Measurements from ENCODE around the gene CRX.
"Not testable (repeated sequence)": the region's sequence is repeated elsewhere in the genome, so short reads cannot be mapped to it uniquely, and the experiment has no call there.

The CRX gene

DNA sequence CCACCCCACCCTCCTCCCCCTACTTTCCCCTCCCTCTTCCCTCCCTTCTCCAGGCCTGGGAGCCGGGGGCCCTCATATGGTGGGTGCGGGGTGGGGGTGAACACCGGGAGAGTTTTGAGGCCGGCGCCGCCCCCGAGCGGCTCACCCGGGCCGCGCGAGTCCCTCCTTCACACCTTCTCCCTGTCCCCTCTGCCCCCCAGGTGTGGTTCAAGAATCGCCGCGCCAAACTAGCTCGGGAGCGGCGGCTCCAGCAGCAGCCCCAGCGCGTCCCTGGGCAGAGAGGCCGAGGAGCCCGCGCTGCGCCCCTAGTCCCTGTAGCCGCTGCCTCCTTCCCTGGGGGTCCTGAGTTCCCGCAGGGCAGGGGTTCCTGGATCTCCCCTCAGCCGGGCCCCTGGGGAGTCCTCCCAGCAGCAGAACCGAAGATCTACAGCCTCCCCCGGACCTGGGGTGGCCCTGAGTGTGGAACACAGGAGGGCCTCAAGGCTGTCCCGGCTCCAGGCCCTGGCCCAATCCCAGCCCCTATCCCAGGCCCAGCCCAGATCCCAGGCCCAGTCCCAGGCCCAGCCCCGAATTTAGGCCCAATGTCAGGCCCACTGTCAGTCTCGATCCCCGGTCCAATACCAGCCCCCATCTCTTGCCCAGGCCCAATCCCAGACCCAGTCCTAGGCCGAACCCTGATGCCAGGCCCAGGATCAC lies 39.0 kb downstream of the CRX start:
- DNase-seq = no peak

DNA sequence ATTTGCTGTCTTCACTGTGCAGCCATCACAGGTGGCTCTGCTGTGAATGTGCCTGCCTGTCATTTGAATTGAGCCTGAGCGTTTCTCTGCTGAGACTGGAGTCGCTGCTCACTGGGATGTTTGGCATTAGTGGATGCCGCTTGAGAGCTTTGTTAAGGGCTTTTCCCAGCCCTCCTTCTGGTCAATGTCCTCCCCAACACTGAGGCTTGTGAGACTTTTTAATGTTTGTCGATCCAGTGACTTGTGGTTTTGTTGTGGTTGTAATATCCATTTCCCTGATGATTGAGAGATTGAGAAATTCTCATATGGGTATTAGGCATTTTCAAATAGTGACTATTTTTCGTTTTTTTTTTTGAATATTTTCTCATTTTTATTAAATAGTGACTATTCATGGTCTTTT lies 39.9 kb downstream of the CRX start:
- DNase-seq = no peak

DNA sequence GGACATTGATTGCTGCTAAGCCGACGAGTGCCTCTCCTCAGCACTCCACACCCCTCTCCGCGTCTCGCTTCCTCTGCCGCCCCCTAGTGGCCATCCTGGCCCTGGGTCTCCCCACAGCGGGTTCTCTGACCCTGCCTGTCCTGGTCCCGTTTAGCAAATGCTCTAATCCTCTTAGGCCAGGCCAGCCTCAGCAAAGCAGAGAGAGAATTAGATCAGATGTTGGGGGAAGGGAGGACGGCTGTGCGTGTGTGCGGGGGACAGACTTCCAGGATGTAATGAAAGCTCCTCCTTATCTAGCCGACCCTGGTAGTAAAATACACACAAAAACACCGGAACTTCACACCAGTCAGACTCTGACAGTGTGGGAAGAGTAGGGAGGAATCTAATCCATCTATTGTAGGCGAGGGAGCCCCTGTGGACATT lies 41.8 kb downstream of the CRX start:
- DNase-seq = peak; percentile 84

DNA sequence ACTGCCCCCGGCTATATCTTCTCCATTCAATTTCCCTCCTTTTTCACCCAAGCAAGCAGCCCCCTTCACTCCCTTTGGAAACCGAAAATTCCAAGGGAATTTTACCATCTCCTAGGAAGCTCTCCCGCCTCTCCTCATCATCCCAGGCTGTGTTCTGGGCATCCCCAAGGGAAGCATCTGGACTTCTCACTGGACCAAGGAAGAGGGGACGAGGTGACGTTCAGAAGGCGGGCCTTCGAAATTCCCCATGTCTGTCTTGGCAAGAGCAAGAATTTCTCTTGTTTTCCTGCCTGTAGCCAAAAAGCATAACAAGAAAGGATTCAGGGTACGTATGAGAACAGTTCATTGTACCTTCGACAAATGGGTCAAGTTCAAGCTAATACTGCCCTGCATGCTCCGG lies 43.4 kb downstream of the CRX start:
- DNase-seq = no peak

DNA sequence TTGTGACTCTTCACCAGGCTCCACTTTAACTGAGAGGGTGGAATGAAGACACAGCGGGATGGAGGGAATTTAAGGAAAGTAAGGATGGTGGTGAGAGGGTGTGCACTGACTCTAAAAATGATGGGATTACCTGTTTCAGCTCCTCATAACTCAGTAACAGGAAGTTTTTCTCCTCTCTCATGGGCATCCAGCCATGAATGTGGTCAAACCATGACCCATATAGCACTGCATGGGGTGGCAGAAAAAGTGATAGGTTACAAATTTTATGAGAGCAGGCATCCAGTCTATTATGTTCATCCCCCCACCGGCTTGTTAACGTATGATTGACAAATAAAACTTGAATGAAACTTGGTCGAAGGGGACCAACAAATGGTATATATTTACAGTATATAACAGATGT lies 57.2 kb downstream of the CRX start:
- DNase-seq = no peak

DNA sequence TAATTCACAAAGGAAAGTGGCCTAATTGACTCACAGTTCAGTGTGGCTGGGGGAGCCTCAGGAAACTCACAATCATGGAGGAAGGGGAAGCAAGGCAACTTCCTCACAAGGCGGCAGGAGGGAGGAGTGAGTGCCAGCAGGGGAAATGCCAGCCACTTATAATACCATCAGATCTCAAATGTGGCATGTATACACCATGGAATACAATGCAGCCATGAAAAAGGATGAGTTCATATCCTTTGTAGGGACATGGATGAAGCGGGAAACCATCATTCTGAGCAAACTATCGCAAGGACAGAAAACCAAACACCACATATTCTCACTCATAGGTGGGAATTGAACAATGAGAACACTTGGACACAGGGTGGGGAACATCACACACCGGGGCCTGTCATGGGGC lies 57.6 kb downstream of the CRX start:
- not testable (repeated sequence) for DNase-seq

DNA sequence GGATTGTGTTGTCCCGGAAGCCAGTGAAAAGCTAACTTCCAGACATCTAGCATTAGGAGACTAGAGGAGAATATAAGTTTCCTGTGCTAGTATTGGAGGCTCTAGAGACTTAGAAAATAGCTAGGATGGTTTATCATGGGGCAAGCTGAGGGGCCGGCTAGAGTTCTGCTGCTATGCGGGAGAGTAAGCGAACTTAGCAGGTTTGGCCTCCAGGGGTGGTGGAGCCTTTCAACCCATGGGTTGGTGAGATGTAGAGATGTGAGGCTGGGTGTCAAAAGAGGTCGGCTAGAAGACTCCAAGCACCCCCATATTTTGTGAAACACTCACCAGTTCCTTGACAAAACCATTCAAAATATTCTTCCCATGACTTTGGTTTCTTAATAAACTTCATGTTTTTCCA lies 60.0 kb downstream of the CRX start:
- no peak for DNase-seq

DNA sequence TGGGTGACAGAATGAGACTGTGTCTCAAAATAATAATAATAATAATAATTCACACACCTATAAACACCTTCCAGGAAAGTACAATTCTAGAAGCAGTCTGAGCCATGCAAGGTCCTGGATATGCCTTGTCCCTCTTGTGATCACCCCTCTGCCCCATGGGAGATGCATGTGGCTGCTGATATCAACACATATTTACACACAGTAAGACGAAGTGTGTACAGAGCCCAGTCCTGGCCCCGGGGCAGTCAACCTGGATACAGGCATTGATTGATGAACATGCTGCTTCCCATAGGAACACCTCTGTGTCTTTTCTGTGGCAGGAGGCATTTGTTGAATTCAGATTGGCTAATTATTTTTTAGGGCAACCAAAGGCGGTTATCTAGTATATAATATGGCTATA lies 61.2 kb downstream of the CRX start:
- no peak for DNase-seq

DNA sequence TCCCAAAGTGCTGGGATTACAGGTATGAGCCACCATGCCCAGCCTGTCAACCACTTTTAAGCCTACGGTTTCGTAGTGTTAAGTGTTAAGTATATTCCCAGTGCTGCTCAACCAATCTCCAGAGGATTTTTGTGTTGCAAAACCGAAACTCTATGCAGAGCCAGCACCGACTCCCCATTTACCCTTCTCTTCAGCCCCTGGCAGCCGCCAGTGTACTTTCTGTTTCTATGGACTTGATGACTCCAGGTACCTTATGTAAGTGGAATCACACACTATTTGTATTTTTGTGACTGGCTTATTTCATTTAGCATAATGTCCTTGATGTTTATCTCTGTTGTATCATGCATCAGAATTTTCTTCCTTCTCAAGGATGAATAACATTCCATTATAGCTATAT lies 63.3 kb downstream of the CRX start:
- no peak for DNase-seq

DNA sequence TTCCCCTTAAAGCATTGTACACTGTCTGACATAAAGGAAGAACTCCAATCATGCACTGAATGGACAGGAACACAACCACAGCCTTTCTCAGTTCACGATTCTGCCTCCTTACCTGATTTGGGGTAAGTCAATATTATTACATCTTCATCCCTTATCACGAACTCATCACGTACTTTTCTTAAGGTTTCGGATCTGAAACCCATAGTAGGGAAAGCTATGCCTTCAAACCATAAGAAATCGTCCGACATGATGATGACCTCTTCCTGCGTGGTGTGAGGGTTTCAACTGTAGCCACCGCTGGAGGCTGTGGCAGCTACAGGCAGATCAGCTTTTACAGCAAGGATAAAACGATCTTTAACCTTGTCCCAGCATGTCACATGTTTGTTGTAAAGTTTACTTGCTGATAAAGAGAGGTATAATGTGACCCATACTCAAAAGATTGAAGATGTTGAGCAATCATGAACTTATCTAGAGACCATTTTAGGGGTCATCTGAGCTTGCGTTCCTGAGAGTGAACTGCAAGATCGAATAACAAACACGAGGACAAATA lies 64.3 kb downstream of the CRX start, which contains the start of gene SULT2A1:
Gene SULT2A1 (minus strand): TSS at position 306 of the 550 bp plus-strand sequence. CDS start 58 bp downstream, at position 248.
- no peak for DNase-seq

DNA sequence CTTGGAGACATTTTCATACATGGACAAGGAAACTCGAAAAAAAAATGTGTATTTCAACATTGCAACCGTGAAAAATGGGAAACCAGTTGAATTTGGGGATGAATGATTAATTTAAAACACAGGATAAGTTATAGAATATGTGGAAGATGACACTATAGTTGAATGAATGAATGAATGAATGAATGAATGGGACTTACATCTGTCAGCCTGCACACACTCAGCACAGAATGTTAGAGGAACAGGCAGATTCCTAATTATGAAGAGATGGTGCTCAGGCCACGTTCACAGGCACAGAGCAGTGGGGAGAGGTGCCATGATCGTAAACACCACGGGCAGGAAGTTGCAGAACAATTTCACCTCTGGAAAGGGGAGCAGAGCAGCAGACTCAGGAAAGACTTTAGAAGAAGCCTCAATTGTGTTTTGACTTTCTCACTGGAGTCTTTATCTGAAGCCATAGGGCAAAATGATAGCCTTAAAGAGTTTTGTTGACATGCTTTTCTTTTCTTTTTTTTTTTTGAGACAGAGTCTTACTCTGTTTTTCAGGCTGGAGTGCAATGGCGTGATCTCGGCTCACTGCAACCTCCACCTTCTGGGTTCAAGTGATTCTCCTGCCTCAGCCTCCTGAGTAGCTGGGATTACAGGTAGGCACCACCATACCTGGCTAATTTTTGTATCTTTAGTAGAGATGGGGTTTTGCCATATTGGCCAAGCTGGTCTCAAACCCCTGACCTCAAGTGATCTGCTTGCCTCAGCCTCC lies 69.3 kb downstream of the CRX start:
- no peak for DNase-seq

DNA sequence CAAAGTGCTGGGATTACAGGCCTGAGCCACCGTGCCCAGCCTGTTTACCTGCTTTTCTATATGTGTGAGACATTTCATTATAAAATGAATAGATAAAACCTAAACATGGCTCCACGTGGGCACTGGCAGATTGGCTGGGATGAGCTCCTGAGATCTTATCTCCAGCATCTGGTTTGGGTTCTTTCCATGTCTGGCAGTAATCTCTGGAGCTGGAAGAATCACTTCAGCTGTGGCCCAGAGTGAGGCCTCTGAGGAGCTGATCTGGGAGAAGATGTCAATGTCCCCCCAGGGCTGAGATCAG lies 69.8 kb downstream of the CRX start:
- no peak for DNase-seq

DNA sequence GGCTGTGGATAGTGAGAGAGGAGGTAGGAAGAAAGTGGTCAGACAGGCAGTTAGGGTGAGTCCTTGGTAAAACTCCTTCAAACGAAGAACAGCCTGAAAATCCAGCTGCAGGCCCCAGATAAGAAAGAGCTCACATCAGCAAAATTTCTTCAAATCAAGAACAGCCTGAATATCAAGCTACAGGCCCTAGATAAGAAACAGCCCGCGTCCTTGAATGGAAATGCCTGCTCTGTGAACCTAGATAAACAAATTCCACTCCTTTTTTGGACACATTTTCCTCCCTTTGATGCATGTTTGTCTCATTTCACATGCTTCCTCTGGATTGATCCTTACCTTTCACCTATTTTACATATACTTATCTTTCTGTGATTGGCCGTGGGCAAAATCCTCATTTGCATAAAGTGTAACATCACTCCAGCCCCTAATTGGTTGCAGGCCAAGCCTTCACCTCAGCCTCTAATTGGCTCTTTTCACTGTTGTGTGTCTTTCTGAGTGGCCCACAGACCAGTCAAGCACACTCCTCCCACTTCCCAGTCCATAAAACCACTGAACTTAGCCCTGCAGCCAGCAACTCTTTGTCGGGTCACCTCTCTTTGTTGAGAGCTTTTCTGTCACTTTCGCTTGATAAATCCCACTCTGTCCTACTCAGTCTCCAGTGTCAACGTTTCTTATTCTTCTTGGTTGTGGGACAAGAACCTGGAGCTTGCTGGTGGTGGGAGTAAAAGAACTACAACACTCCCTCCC lies 70.4 kb downstream of the CRX start:
- DNase-seq = no peak

Data from activated CD4-positive, alpha-beta T cell treated with anti-CD3 and anti-CD28 coated beads, Interleukin-2, amount 50 U/mL, for 16 hours (primary cell).